ENCODE results near the gene VRK3. TPM values are rescaled to one million over a fixed set of nuclear protein-coding genes. Genes with fewer than 3 reads are reported as not detected.

The VRK3 gene
- total and polyA plus RNA-seq, 2 experiments from 2014 or later = 29.9 to 45.9 TPM

GRCh38 chr19:50047671-50048070 lies 22.5 kb upstream of the VRK3 start:
- no peak for DNase-seq (ENCODE audit: low read depth in 1 of 2, low spot score in 1 of 2)
- H3K9me3 ChIP-seq (ENCODE audit: low read depth) = peaks cover 2% of the 10 kb centered on the region
- H3K27ac ChIP-seq = no peak overlapping the region
- H3K36me3 ChIP-seq = peaks cover 24% of the 10 kb centered on the region
- no peak overlapping the region for H3K4me3 ChIP-seq
- no peaks in the 10 kb centered on the region for H3K27me3 ChIP-seq
- H3K4me1 ChIP-seq (ENCODE audit: low read depth) = no peaks in the 10 kb centered on the region
- TF ChIP-seq, protein P1, sequence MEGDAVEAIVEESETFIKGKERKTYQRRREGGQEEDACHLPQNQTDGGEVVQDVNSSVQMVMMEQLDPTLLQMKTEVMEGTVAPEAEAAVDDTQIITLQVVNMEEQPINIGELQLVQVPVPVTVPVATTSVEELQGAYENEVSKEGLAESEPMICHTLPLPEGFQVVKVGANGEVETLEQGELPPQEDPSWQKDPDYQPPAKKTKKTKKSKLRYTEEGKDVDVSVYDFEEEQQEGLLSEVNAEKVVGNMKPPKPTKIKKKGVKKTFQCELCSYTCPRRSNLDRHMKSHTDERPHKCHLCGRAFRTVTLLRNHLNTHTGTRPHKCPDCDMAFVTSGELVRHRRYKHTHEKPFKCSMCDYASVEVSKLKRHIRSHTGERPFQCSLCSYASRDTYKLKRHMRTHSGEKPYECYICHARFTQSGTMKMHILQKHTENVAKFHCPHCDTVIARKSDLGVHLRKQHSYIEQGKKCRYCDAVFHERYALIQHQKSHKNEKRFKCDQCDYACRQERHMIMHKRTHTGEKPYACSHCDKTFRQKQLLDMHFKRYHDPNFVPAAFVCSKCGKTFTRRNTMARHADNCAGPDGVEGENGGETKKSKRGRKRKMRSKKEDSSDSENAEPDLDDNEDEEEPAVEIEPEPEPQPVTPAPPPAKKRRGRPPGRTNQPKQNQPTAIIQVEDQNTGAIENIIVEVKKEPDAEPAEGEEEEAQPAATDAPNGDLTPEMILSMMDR (IDR thresholded peaks at IDR 0.05; ENCODE audit: low read depth, low read length) = no peak

- no peak overlapping the region for H3K4me3 ChIP-seq
- H3K4me1 ChIP-seq (ENCODE audit: low read depth) = no peaks in the 10 kb centered on the region
- no peak overlapping the region for H3K27ac ChIP-seq
- no peaks in the 10 kb centered on the region for H3K27me3 ChIP-seq
- H3K9me3 ChIP-seq (ENCODE audit: low read depth) = peaks cover 2% of the 10 kb centered on the region
- TF ChIP-seq, protein P1 (IDR thresholded peaks at IDR 0.05; ENCODE audit: low read depth, low read length) = peak; percentile 49
- H3K36me3 ChIP-seq = peaks cover 32% of the 10 kb centered on the region
- DNase-seq (ENCODE audit: low read depth in 1 of 2, low spot score in 1 of 2) = peak; percentile 2 to 27
Observed at GRCh38 chr19:50046649-50047503, 21.7 kb upstream of the VRK3 start.

DNA sequence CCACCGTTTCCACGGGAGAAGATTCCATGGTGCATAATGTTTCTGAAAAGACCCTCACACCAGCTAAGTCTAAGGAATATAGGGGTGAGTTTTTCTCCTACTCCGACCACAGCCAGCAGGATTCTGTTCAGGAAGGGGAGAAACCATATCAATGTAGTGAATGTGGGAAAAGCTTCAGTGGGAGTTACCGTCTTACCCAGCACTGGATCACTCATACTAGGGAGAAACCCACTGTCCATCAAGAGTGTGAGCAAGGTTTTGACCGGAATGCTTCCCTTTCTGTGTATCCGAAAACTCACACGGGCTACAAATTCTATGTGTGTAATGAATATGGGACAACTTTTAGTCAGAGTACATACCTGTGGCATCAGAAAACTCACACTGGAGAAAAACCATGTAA lies 19.8 kb upstream of the VRK3 start:
- Histone ChIP-seq H3K9me3 (ENCODE audit: low read depth) (peaks cover 2% of the 10 kb centered on the region), H3K36me3 (peaks cover 46% of the 10 kb centered on the region), H3K4me3 (no peak overlapping the region), H3K27ac (no peak overlapping the region), H3K4me1 (ENCODE audit: low read depth) (no peaks in the 10 kb centered on the region), H3K27me3 (no peaks in the 10 kb centered on the region)
- DNase-seq (ENCODE audit: low read depth in 1 of 2, low spot score in 1 of 2) = no peak
- TF ChIP-seq, protein P1 (IDR thresholded peaks at IDR 0.05; ENCODE audit: low read depth, low read length) = no peak

DNA sequence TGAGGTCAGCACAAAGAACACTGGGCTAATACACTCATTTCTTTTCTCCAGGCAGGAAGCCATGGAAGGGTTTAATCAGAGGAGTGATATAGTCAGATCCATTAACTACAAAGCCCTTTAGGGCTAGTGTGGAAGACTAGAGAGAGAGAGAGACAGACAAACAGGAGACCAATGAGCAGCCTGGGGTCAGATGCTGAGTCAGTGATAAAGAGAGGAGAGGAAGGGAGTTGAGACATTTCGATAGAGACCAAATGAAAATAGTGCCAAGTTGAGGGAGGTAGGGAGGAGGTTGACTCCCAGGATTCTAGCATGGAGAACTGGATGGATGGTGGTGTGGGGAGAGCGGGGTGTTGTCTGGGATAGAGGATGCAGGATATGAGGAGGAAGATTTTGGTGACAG lies 18.8 kb upstream of the VRK3 start:
- peaks cover 2% of the 10 kb centered on the region for H3K9me3 ChIP-seq (ENCODE audit: low read depth)
- DNase-seq (ENCODE audit: low read depth in 1 of 2, low spot score in 1 of 2) = no peak
- H3K4me3 ChIP-seq = no peak overlapping the region
- H3K4me1 ChIP-seq (ENCODE audit: low read depth) = no peaks in the 10 kb centered on the region
- TF ChIP-seq, protein P1 (IDR thresholded peaks at IDR 0.05; ENCODE audit: low read depth, low read length) = no peak
- H3K27me3 ChIP-seq = no peaks in the 10 kb centered on the region
- H3K27ac ChIP-seq = no peak overlapping the region
- peaks cover 49% of the 10 kb centered on the region for H3K36me3 ChIP-seq

DNA sequence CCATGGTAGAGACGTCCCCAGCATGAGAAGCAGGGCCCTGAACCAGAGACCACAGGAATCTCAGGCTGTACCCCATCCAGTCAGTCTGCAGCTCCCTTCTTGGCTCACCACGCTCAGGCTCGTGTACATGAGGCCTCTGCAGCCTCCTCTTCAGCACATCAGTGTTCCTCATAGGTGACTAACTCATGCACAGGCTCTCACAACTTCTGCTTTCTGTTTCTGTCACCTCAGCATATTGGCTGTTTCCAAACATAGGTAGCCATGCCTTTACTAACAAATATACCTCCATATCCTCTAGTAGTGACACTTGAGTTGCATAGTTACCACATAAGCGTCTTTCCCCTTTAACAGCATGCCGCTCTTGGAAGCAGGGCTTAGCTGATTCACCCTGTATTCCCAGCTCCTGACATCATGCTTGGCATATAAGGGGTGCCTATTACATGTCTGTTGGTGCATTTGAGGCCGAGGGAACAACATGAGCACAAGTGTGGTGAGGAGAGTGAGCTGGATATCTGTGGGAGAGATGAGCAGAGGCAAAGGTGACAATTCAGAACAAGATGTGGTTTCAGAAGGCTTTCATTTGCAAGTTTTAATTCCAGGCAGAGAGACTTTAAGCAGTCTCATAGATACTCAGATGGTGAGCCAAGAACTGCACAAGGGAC lies 17.3 kb upstream of the VRK3 start:
- H3K36me3 ChIP-seq = peaks cover 49% of the 10 kb centered on the region
- no peak overlapping the region for H3K27ac ChIP-seq
- no peak for DNase-seq (ENCODE audit: low read depth in 1 of 2, low spot score in 1 of 2)
- H3K4me3 ChIP-seq = no peak overlapping the region
- H3K4me1 ChIP-seq (ENCODE audit: low read depth) = no peaks in the 10 kb centered on the region
- TF ChIP-seq, protein P1 (IDR thresholded peaks at IDR 0.05; ENCODE audit: low read depth, low read length) = no peak
- H3K27me3 ChIP-seq = no peaks in the 10 kb centered on the region
- peaks cover 2% of the 10 kb centered on the region for H3K9me3 ChIP-seq (ENCODE audit: low read depth)
